ENCODE results near the gene STMND1. TPM values are rescaled to one million over a fixed set of nuclear protein-coding genes. Genes with fewer than 3 reads are reported as not detected.

STMND1 gene
- total and polyA plus RNA-seq, 2 donors, result not detected

GRCh38 chr6:17107863-17108262, 6.0 kb downstream of the STMND1 start:
- H3K4me1 ChIP-seq (ENCODE audit: insufficient read depth), result no peaks in the 10 kb centered on the region
- no peak overlapping the region for H3K4me3 ChIP-seq (ENCODE audit: low read depth, low read length)
- no peak for DNase-seq (ENCODE audit: extremely low spot score)
- no peak overlapping the region for H3K27ac ChIP-seq (ENCODE audit: low read depth)
- no peaks in the 10 kb centered on the region for H3K36me3 ChIP-seq (ENCODE audit: insufficient read depth)

- Histone ChIP-seq H3K36me3 (ENCODE audit: insufficient read depth) (no peaks in the 10 kb centered on the region), H3K4me3 (ENCODE audit: low read depth, low read length) (no peak overlapping the region), H3K27ac (ENCODE audit: low read depth) (no peak overlapping the region), H3K4me1 (ENCODE audit: insufficient read depth) (no peaks in the 10 kb centered on the region)
- 55% methylated on average over 5 of the region's 5 CpGs for WGBS
- no peak for DNase-seq (ENCODE audit: extremely low spot score)
Observed at GRCh38 chr6:17115251-17116116, 13.6 kb downstream of the STMND1 start.

GRCh38 chr6:17116117-17116440, 14.2 kb downstream of the STMND1 start:
- Histone ChIP-seq H3K4me3 (ENCODE audit: low read depth, low read length) (no peak overlapping the region), H3K4me1 (ENCODE audit: insufficient read depth) (no peaks in the 10 kb centered on the region), H3K36me3 (ENCODE audit: insufficient read depth) (no peaks in the 10 kb centered on the region), H3K27ac (ENCODE audit: low read depth) (no peak overlapping the region)
- no peak for DNase-seq (ENCODE audit: extremely low spot score)
- 65% methylated on average over 2 of the region's 2 CpGs for WGBS

GRCh38 chr6:17120019-17120418, 18.2 kb downstream of the STMND1 start:
- Histone ChIP-seq H3K36me3 (ENCODE audit: insufficient read depth) (no peaks in the 10 kb centered on the region), H3K27ac (ENCODE audit: low read depth) (no peak overlapping the region), H3K4me3 (ENCODE audit: low read depth, low read length) (no peak overlapping the region), H3K4me1 (ENCODE audit: insufficient read depth) (no peaks in the 10 kb centered on the region)
- 48% methylated on average over 6 of the region's 6 CpGs for WGBS
- no peak for DNase-seq (ENCODE audit: extremely low spot score)

- H3K27ac ChIP-seq (ENCODE audit: low read depth), result no peak overlapping the region
- no peak for DNase-seq (ENCODE audit: extremely low spot score)
- H3K36me3 ChIP-seq (ENCODE audit: insufficient read depth), result no peaks in the 10 kb centered on the region
- WGBS, result 82% methylated on average over 4 of the region's 4 CpGs
- H3K4me3 ChIP-seq (ENCODE audit: low read depth, low read length), result no peak overlapping the region
- H3K4me1 ChIP-seq (ENCODE audit: insufficient read depth), result no peaks in the 10 kb centered on the region
Observed at GRCh38 chr6:17125407-17125806, 23.6 kb downstream of the STMND1 start.

GRCh38 chr6:17130786-17131185, 28.9 kb downstream of the STMND1 start:
- H3K4me1 ChIP-seq (ENCODE audit: insufficient read depth), result no peaks in the 10 kb centered on the region
- no peak for DNase-seq (ENCODE audit: extremely low spot score)
- WGBS, result 79% methylated on average over 3 of the region's 3 CpGs
- H3K27ac ChIP-seq (ENCODE audit: low read depth), result no peak overlapping the region
- H3K4me3 ChIP-seq (ENCODE audit: low read depth, low read length), result no peak overlapping the region
- no peaks in the 10 kb centered on the region for H3K36me3 ChIP-seq (ENCODE audit: insufficient read depth)

GRCh38 chr6:17132967-17133366, 31.1 kb downstream of the STMND1 start:
- Histone ChIP-seq H3K4me1 (ENCODE audit: insufficient read depth) (no peaks in the 10 kb centered on the region), H3K36me3 (ENCODE audit: insufficient read depth) (no peaks in the 10 kb centered on the region), H3K4me3 (ENCODE audit: low read depth, low read length) (no peak overlapping the region), H3K27ac (ENCODE audit: low read depth) (no peak overlapping the region)
- no peak for DNase-seq (ENCODE audit: extremely low spot score)

GRCh38 chr6:17138033-17138432, 36.2 kb downstream of the STMND1 start:
- WGBS, result 53% methylated on average over 2 of the region's 2 CpGs
- Histone ChIP-seq H3K36me3 (ENCODE audit: insufficient read depth) (no peaks in the 10 kb centered on the region), H3K4me3 (ENCODE audit: low read depth, low read length) (no peak overlapping the region), H3K4me1 (ENCODE audit: insufficient read depth) (no peaks in the 10 kb centered on the region), H3K27ac (ENCODE audit: low read depth) (no peak overlapping the region)
- DNase-seq (ENCODE audit: extremely low spot score), result no peak

- Histone ChIP-seq H3K4me1 (ENCODE audit: insufficient read depth) (no peaks in the 10 kb centered on the region), H3K27ac (ENCODE audit: low read depth) (no peak overlapping the region), H3K4me3 (ENCODE audit: low read depth, low read length) (no peak overlapping the region), H3K36me3 (ENCODE audit: insufficient read depth) (no peaks in the 10 kb centered on the region)
- DNase-seq (ENCODE audit: extremely low spot score), result no peak
- 97% methylated on average over 1 of the region's 1 CpG for WGBS
Observed at GRCh38 chr6:17144016-17144415, 42.2 kb downstream of the STMND1 start.

GRCh38 chr6:17149571-17149970, 47.7 kb downstream of the STMND1 start:
- Histone ChIP-seq H3K4me1 (ENCODE audit: insufficient read depth) (no peaks in the 10 kb centered on the region), H3K27ac (ENCODE audit: low read depth) (no peak overlapping the region), H3K4me3 (ENCODE audit: low read depth, low read length) (no peak overlapping the region), H3K36me3 (ENCODE audit: insufficient read depth) (no peaks in the 10 kb centered on the region)
- no peak for DNase-seq (ENCODE audit: extremely low spot score)
- 75% methylated on average over 2 of the region's 2 CpGs for WGBS

GRCh38 chr6:17150096-17150495, 48.2 kb downstream of the STMND1 start:
- Histone ChIP-seq H3K4me1 (ENCODE audit: insufficient read depth) (no peaks in the 10 kb centered on the region), H3K4me3 (ENCODE audit: low read depth, low read length) (no peak overlapping the region), H3K27ac (ENCODE audit: low read depth) (no peak overlapping the region), H3K36me3 (ENCODE audit: insufficient read depth) (no peaks in the 10 kb centered on the region)
- DNase-seq (ENCODE audit: extremely low spot score), result no peak
- WGBS, result 45% methylated on average over 2 of the region's 2 CpGs

GRCh38 chr6:17151888-17152287, 50.0 kb downstream of the STMND1 start:
- no peak for DNase-seq (ENCODE audit: extremely low spot score)
- H3K27ac ChIP-seq (ENCODE audit: low read depth), result no peak overlapping the region
- WGBS, result 92% methylated on average over 3 of the region's 3 CpGs
- no peak overlapping the region for H3K4me3 ChIP-seq (ENCODE audit: low read depth, low read length)
- no peaks in the 10 kb centered on the region for H3K36me3 ChIP-seq (ENCODE audit: insufficient read depth)
- no peaks in the 10 kb centered on the region for H3K4me1 ChIP-seq (ENCODE audit: insufficient read depth)

GRCh38 chr6:17152703-17153102, 50.9 kb downstream of the STMND1 start:
- H3K27ac ChIP-seq (ENCODE audit: low read depth), result no peak overlapping the region
- H3K4me1 ChIP-seq (ENCODE audit: insufficient read depth), result no peaks in the 10 kb centered on the region
- H3K4me3 ChIP-seq (ENCODE audit: low read depth, low read length), result no peak overlapping the region
- DNase-seq (ENCODE audit: extremely low spot score), result no peak
- H3K36me3 ChIP-seq (ENCODE audit: insufficient read depth), result no peaks in the 10 kb centered on the region

GRCh38 chr6:17156112-17156921, 54.5 kb downstream of the STMND1 start:
- Histone ChIP-seq H3K4me1 (ENCODE audit: insufficient read depth) (no peaks in the 10 kb centered on the region), H3K27ac (ENCODE audit: low read depth) (no peak overlapping the region), H3K36me3 (ENCODE audit: insufficient read depth) (no peaks in the 10 kb centered on the region), H3K4me3 (ENCODE audit: low read depth, low read length) (no peak overlapping the region)
- peak; percentile 46 for DNase-seq (ENCODE audit: extremely low spot score)
- 39% methylated on average over 4 of the region's 4 CpGs for WGBS
